Measurements from ENCODE around the gene HOGA1. TPM values are rescaled to one million over a fixed set of nuclear protein-coding genes. Genes with fewer than 3 reads are reported as not detected.

Gene HOGA1
- total RNA-seq, 3 donors from 2014 or later (not counting 1 experiment from before 2014, with no cell fraction given), result not detected

DNA sequence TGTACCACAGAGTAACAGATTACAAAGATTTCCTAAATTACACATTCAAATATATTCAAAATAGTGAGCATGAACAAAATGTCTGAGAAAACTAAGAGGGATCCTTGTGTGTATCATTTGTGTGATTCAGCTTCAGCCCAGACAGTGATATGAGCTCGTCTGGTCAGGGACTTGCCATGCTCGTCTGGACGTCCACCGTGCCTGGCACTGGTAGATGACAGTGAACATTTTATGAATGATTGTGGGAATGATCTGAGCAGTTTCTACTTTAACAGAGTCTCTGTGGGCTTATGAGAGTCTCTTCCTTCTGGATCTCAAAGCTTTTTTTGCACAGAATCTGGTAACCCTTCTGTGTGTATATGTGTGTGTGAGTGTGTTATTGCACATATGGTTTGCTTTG lies 45.8 kb upstream of the HOGA1 start:
- Mint-ChIP-seq H3K9me3 (no peaks in the 10 kb centered on the region), H3K36me3 (no peaks in the 10 kb centered on the region), H3K4me1 (peaks cover 0 to 5% of the 10 kb centered on the region in 2 donors), H3K4me3 (no peak overlapping the region), H3K27me3 (ENCODE audit: low read depth in 2 of 2) (no peaks in the 10 kb centered on the region), H3K27ac (no peak overlapping the region)
- Histone ChIP-seq H3K4me3 (ENCODE audit: low read length) (no peak overlapping the region), H3K27ac (ENCODE audit: low read length) (no peak overlapping the region), H3K9me3 (ENCODE audit: control insufficient read depth, insufficient read depth, low read length) (no peaks in the 10 kb centered on the region), H3K27me3 (ENCODE audit: control insufficient read depth, insufficient read depth, low read length) (no peaks in the 10 kb centered on the region), H3K4me1 (ENCODE audit: control insufficient read depth, insufficient read depth, low read length) (peaks cover 8% of the 10 kb centered on the region), H3K36me3 (ENCODE audit: control insufficient read depth, insufficient read depth, low read length) (no peaks in the 10 kb centered on the region)
- TF ChIP-seq CTCF (IDR thresholded peaks at IDR 0.05), result no peak
- 85% methylated on average over 4 of the region's 4 CpGs for WGBS (ENCODE audit: insufficient coverage)
- DNase-seq, result no peak
- intact Hi-C loops (cut with micrococcal nuclease), result no loop called here
- no peak for ATAC-seq

DNA sequence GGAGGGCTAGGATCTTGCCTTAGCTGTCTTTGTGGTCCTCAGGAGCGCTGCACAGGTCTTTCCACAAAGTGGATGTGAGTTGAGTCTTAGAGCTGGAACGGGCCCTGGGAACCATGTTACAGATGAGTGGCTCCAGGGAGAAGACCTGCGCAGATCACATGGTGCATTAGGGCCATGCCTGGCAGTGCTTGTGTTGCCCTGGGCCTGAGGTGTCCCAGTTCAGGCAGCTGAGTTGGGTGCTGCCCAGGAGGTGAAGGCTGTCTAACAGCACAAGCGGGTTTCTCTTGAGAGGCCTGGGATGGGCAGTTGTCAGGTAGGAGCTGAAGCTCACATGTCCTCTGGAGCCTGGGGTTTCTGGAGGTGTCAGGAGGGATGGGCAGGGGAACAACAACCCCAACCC lies 45.4 kb upstream of the HOGA1 start:
- H3K27ac ChIP-seq (ENCODE audit: low read length), result no peak overlapping the region
- H3K36me3 ChIP-seq (ENCODE audit: control insufficient read depth, insufficient read depth, low read length), result no peaks in the 10 kb centered on the region
- H3K4me1 ChIP-seq (ENCODE audit: control insufficient read depth, insufficient read depth, low read length), result peaks cover 8% of the 10 kb centered on the region
- no peaks in the 10 kb centered on the region for H3K36me3 Mint-ChIP-seq
- DNase-seq, result no peak
- no peak for TF ChIP-seq CTCF (IDR thresholded peaks at IDR 0.05)
- intact Hi-C loops (cut with micrococcal nuclease), result no loop called here
- H3K9me3 Mint-ChIP-seq, result no peaks in the 10 kb centered on the region
- WGBS (ENCODE audit: insufficient coverage), result 95% methylated on average over 4 of the region's 4 CpGs
- H3K4me3 ChIP-seq (ENCODE audit: low read length), result no peak overlapping the region
- ATAC-seq, result no peak
- no peaks in the 10 kb centered on the region for H3K27me3 ChIP-seq (ENCODE audit: control insufficient read depth, insufficient read depth, low read length)
- no peaks in the 10 kb centered on the region for H3K27me3 Mint-ChIP-seq (ENCODE audit: low read depth in 2 of 2)
- no peak overlapping the region for H3K4me3 Mint-ChIP-seq
- H3K9me3 ChIP-seq (ENCODE audit: control insufficient read depth, insufficient read depth, low read length), result no peaks in the 10 kb centered on the region
- peaks cover 0 to 5% of the 10 kb centered on the region in 2 donors for H3K4me1 Mint-ChIP-seq
- H3K27ac Mint-ChIP-seq, result no peak overlapping the region

GRCh38 chr10:97539523-97540200 lies 44.5 kb upstream of the HOGA1 start:
- H3K27me3 Mint-ChIP-seq (ENCODE audit: low read depth in 2 of 2), result no peaks in the 10 kb centered on the region
- no peak overlapping the region for H3K27ac Mint-ChIP-seq
- H3K9me3 Mint-ChIP-seq, result no peaks in the 10 kb centered on the region
- TF ChIP-seq CTCF (IDR thresholded peaks at IDR 0.05), result no peak
- no peaks in the 10 kb centered on the region for H3K36me3 ChIP-seq (ENCODE audit: control insufficient read depth, insufficient read depth, low read length)
- H3K27ac ChIP-seq (ENCODE audit: low read length), result no peak overlapping the region
- H3K4me3 ChIP-seq (ENCODE audit: low read length), result no peak overlapping the region
- no peak for ATAC-seq
- peaks cover 8% of the 10 kb centered on the region for H3K4me1 ChIP-seq (ENCODE audit: control insufficient read depth, insufficient read depth, low read length)
- intact Hi-C loops (cut with micrococcal nuclease), result no loop called here
- H3K36me3 Mint-ChIP-seq, result no peaks in the 10 kb centered on the region
- WGBS (ENCODE audit: insufficient coverage), result 86% methylated on average over 3 of the region's 6 CpGs
- H3K9me3 ChIP-seq (ENCODE audit: control insufficient read depth, insufficient read depth, low read length), result no peaks in the 10 kb centered on the region
- no peak for DNase-seq
- peaks cover 0 to 5% of the 10 kb centered on the region in 2 donors for H3K4me1 Mint-ChIP-seq
- H3K4me3 Mint-ChIP-seq, result no peak overlapping the region
- H3K27me3 ChIP-seq (ENCODE audit: control insufficient read depth, insufficient read depth, low read length), result no peaks in the 10 kb centered on the region
